Endodermal cell (in vitro differentiated cells): ENCODE measurements around the gene CA11. TPM values are rescaled to one million over a fixed set of nuclear protein-coding genes. Genes with fewer than 3 reads are reported as not detected.
"Not testable (repeated sequence)": the region's sequence is repeated elsewhere in the genome, so short reads cannot be mapped to it uniquely, and the experiment has no call there.

Experiments used
- DNase-seq: peaks from one replicate; pipeline ENCODE4 v3.0.0-alpha.2; 2017
- H3K27ac ChIP-seq: 2 replicates; pipeline ENCODE4 v1.5.1; 2013; ENCODE audit warnings: mild to moderate bottlenecking, low read depth, low read length, moderate library complexity
- H3K27me3 ChIP-seq: 2 replicates; pipeline ENCODE4 v1.6.1; 2013; ENCODE audit warnings: mild to moderate bottlenecking, low read length, moderate library complexity; ENCODE audit not compliant: insufficient read depth, control insufficient read depth, poor library complexity, severe bottlenecking
- H3K36me3 ChIP-seq: 2 replicates; pipeline ENCODE4 v1.7.0; 2013; ENCODE audit warnings: mild to moderate bottlenecking, low read length, moderate library complexity; ENCODE audit not compliant: control insufficient read depth, insufficient read depth
- H3K4me1 ChIP-seq: one replicate; pipeline ENCODE4 v1.7.0; 2013; ENCODE audit warnings: low read length; ENCODE audit not compliant: control insufficient read depth, insufficient read depth
- H3K4me3 ChIP-seq: 2 replicates; pipeline ENCODE4 v1.5.1; 2013; ENCODE audit warnings: mild to moderate bottlenecking, low read length, moderate library complexity
- H3K9ac ChIP-seq: 2 replicates; pipeline ENCODE4 v1.6.1; 2013; ENCODE audit warnings: mild to moderate bottlenecking, low read length, moderate library complexity; ENCODE audit not compliant: poor library complexity, severe bottlenecking; ENCODE audit errors: extremely low read depth
- H3K9me3 ChIP-seq: 2 replicates; pipeline ENCODE4 v1.6.1; 2013; ENCODE audit warnings: mild to moderate bottlenecking, low read length, moderate library complexity; ENCODE audit not compliant: control insufficient read depth
- H3K27ac Mint-ChIP-seq: 2 replicates; pipeline ENCODE4 v1.8.0; 2020; ENCODE audit warnings: mixed read lengths
- H3K27me3 Mint-ChIP-seq: 2 replicates; pipeline ENCODE4 v1.8.0; 2021; ENCODE audit warnings: mild to moderate bottlenecking, mixed read lengths; ENCODE audit not compliant: insufficient read depth
- H3K36me3 Mint-ChIP-seq: 2 replicates; pipeline ENCODE4 v1.8.0; 2020; ENCODE audit warnings: low read depth, mixed read lengths
- H3K4me1 Mint-ChIP-seq: 2 replicates; pipeline ENCODE4 v1.8.0; 2020; ENCODE audit warnings: mixed read lengths
- H3K4me3 Mint-ChIP-seq: 2 replicates; pipeline ENCODE4 v1.8.0; 2020; ENCODE audit warnings: mild to moderate bottlenecking, moderate library complexity, mixed read lengths
- H3K9me3 Mint-ChIP-seq: 2 replicates; pipeline ENCODE4 v1.8.0; 2020; ENCODE audit warnings: mild to moderate bottlenecking, mixed read lengths
- CTCF ChIP-seq: fragments of 200-600 bp; sonication (generic); conservative IDR thresholded peaks from 2 replicates; pipeline ENCODE4 v1.5.0; 2021; ENCODE audit warnings: antibody characterized with exemption, mild to moderate bottlenecking
- WGBS, 2 experiments: methylation state at CpG; one replicate each; pipeline versions ENCODE4 v1.1.5 to v1.1.7; 2013; ENCODE audit warnings: missing lambda C conversion rate in 2 of 2, mixed read lengths in 1 of 2; ENCODE audit not compliant: insufficient coverage in 1 of 2, insufficient read length in 1 of 2; 5-methylcytosine and 5-hydroxymethylcytosine counted together
- total RNA-seq, 2 donors: library from RNA; stranded (reverse); fragmentation: NEBNext Ultra II Directional in 1 of 2; extraction: Animal tissue kit (Norgen Biotek cat#: 25700) in 1 of 2; gene quantifications; 2 replicates in 1 of 2; 3 replicates in 1 of 2; pipeline ENCODE4 v1.2.1, GENCODE V29; 2021

Gene CA11
- total RNA-seq, 2 donors from 2014 or later: 75.0 to 82.6 TPM

GRCh38 chr19:48687776-48688175 is 41.8 kb upstream of the CA11 start:
- no peaks in the 10 kb centered on the region for H3K36me3 ChIP-seq
- 80 to 86% methylated on average over 3 of the region's 3 CpGs for WGBS, 2 experiments
- no peak for TF ChIP-seq CTCF
- H3K9me3 ChIP-seq: peaks cover 5% of the 10 kb centered on the region
- H3K27me3 ChIP-seq: no peaks in the 10 kb centered on the region
- Mint-ChIP-seq H3K27me3 (peaks cover 2% of the 10 kb centered on the region), H3K9me3 (peaks cover 2% of the 10 kb centered on the region), H3K27ac (no peak overlapping the region), H3K4me3 (no peak overlapping the region), H3K36me3 (peaks cover 2% of the 10 kb centered on the region), H3K4me1 (no peaks in the 10 kb centered on the region)
- no peak for DNase-seq
- no peaks in the 10 kb centered on the region for H3K4me1 ChIP-seq
- no peak overlapping the region for H3K27ac ChIP-seq
- H3K4me3 ChIP-seq: no peak overlapping the region
- H3K9ac ChIP-seq: no peak overlapping the region

- not testable (repeated sequence) for DNase-seq, H3K36me3 Mint-ChIP-seq, H3K9ac ChIP-seq, H3K27me3 ChIP-seq, H3K27me3 Mint-ChIP-seq, H3K36me3 ChIP-seq, H3K9me3 Mint-ChIP-seq, H3K4me3 ChIP-seq, H3K4me1 Mint-ChIP-seq, H3K4me1 ChIP-seq, H3K27ac ChIP-seq, H3K27ac Mint-ChIP-seq, H3K9me3 ChIP-seq, H3K4me3 Mint-ChIP-seq
- 90% methylated on average over 6 to 7 of the region's 7 CpGs for WGBS, 2 experiments
Measured at GRCh38 chr19:48686637-48687036, 40.6 kb upstream of the CA11 start.

GRCh38 chr19:48686088-48686487 is 40.1 kb upstream of the CA11 start:
- H3K4me3 Mint-ChIP-seq: no peak overlapping the region
- TF ChIP-seq CTCF: no peak
- 80 to 84% methylated on average over 3 of the region's 3 CpGs for WGBS, 2 experiments

GRCh38 chr19:48685583-48685982 is 39.6 kb upstream of the CA11 start:
- Histone ChIP-seq H3K36me3 (no peaks in the 10 kb centered on the region), H3K4me3 (no peak overlapping the region), H3K27ac (no peak overlapping the region), H3K4me1 (no peaks in the 10 kb centered on the region), H3K9ac (no peak overlapping the region), H3K27me3 (no peaks in the 10 kb centered on the region), H3K9me3 (no peaks in the 10 kb centered on the region)
- 82 to 94% methylated on average over 8 to 9 of the region's 9 CpGs for WGBS, 2 experiments
- no peak for TF ChIP-seq CTCF
- H3K4me1 Mint-ChIP-seq: no peaks in the 10 kb centered on the region
- no peak for DNase-seq
- peaks cover 2% of the 10 kb centered on the region for H3K27me3 Mint-ChIP-seq
- no peak overlapping the region for H3K4me3 Mint-ChIP-seq
- H3K36me3 Mint-ChIP-seq: no peaks in the 10 kb centered on the region
- no peaks in the 10 kb centered on the region for H3K9me3 Mint-ChIP-seq
- no peak overlapping the region for H3K27ac Mint-ChIP-seq

More at GRCh38 chr19:48686088-48686487, 40.1 kb upstream of the CA11 start:
- Mint-ChIP-seq H3K27me3 (peaks cover 2% of the 10 kb centered on the region), H3K27ac (no peak overlapping the region), H3K36me3 (no peaks in the 10 kb centered on the region), H3K9me3 (no peaks in the 10 kb centered on the region), H3K4me1 (no peaks in the 10 kb centered on the region)
- Histone ChIP-seq H3K27me3 (no peaks in the 10 kb centered on the region), H3K9ac (no peak overlapping the region), H3K36me3 (no peaks in the 10 kb centered on the region), H3K27ac (no peak overlapping the region), H3K9me3 (no peaks in the 10 kb centered on the region), H3K4me3 (no peak overlapping the region), H3K4me1 (no peaks in the 10 kb centered on the region)
- no peak for DNase-seq
